A549 (cell line): Measurements from ENCODE around the gene GARIN3. TPM values are rescaled to one million over a fixed set of nuclear protein-coding genes. Genes with fewer than 3 reads are reported as not detected.

Experiments
- ATAC-seq, 2 experiments: fragments of 200-7000 bp in 1 of 2; fragments of >200 bp in 1 of 2; cut with Nextera tagmentation in 1 of 2; cut with Tn5 transposase in 1 of 2; 3 replicates each; pipeline versions ENCODE4 v1.8.0 to v1.9.1; 2018 to 2020; ENCODE audit warnings: mild to moderate bottlenecking in 1 of 2, moderate library complexity in 1 of 2
- CTCF ChIA-PET: fragments of 300-600 bp; sonication (Branson Sonifier 250); formaldehyde crosslinking; extraction: SDS; loops from one replicate; lab custom pipeline; 2021; ENCODE audit warnings: antibody characterized with exemption, inconsistent platforms; lab: Yijun Ruan, JAX
- POLR2A ChIA-PET: fragments of 350-600 bp; formaldehyde crosslinking; extraction: SDS; loops from one replicate; lab custom pipeline; 2021; ENCODE audit warnings: antibody characterized with exemption, inconsistent platforms; lab: Yijun Ruan, JAX
- DNase-seq, 2 experiments: peaks; one replicate each; pipeline versions ENCODE4 v3.0.0 to v3.0.0-alpha.2; 2011 to 2016; ENCODE audit warnings: low read depth in 1 of 2, low spot score in 1 of 2
- FAIRE-seq: peaks from 2 replicates; lab custom pipeline; 2011; peaks lifted over from hg19 to GRCh38; lab: Jason Lieb, UNC
- H3K27ac ChIP-seq, 2 experiments: fragments of >200 bp; sonication (Bioruptor Twin); formaldehyde crosslinking; 3 replicates each; pipeline ENCODE4 v1.5.1; 2016 to 2017
- H3K4me1 ChIP-seq: fragments of >200 bp; sonication (Bioruptor Twin); formaldehyde crosslinking; 3 replicates; pipeline ENCODE4 v1.6.1; 2016
- H3K4me2 ChIP-seq: fragments of >200 bp; sonication (Bioruptor Twin); formaldehyde crosslinking; 3 replicates; pipeline ENCODE4 v1.6.1; 2016
- H3K4me3 ChIP-seq: fragments of >200 bp; sonication (Bioruptor Twin); formaldehyde crosslinking; 3 replicates; pipeline ENCODE4 v1.5.1; 2016
- H3K9me3 ChIP-seq: fragments of >200 bp; sonication (Bioruptor Twin); formaldehyde crosslinking; 3 replicates; pipeline ENCODE4 v1.6.1; 2016
- BHLHE40 ChIP-seq: IDR thresholded peaks from 2 replicates; pipeline ENCODE4 v1.6.1; 2012; ENCODE audit warnings: low read depth, low read length, inconsistent platforms
- CBX8 ChIP-seq: fragments of 200-600 bp; sonication (generic); IDR thresholded peaks from 2 replicates; pipeline ENCODE4 v1.6.1; 2016
- CHD4 ChIP-seq: fragments of 200-600 bp; sonication (generic); IDR thresholded peaks from 2 replicates; pipeline ENCODE4 v1.6.1; 2016; ENCODE audit warnings: antibody characterized with exemption, mild to moderate bottlenecking, borderline replicate concordance
- CTCF ChIP-seq: fragments of >200 bp; sonication (Bioruptor Twin); formaldehyde crosslinking; IDR thresholded peaks from 3 replicates; pipeline ENCODE4 v1.5.1; 2016
- EHF ChIP-seq: fragments of 250-450 bp; sonication (Bioruptor Pico); IDR thresholded peaks from 2 replicates; pipeline ENCODE4 v1.5.0; 2020; ENCODE audit warnings: mild to moderate bottlenecking
- ESRRA ChIP-seq: fragments of 150-350 bp; IDR thresholded peaks from 2 replicates; pipeline ENCODE4 v1.6.1; 2014; ENCODE audit warnings: mild to moderate bottlenecking, low read length, borderline replicate concordance
- FOSB ChIP-seq: fragments of 250-450 bp; sonication (Bioruptor Pico); IDR thresholded peaks from 2 replicates; pipeline ENCODE4 v1.5.0; 2020; ENCODE audit warnings: mild to moderate bottlenecking, moderate library complexity
- GATA3 ChIP-seq: IDR thresholded peaks from 2 replicates; pipeline ENCODE4 v1.6.1; 2012; ENCODE audit warnings: borderline replicate concordance
- MAFK ChIP-seq: fragments of 450-650 bp; IDR thresholded peaks from 2 replicates; pipeline ENCODE4 v1.6.1; 2014; ENCODE audit not compliant: partially characterized antibody
- MYC ChIP-seq: IDR thresholded peaks from 2 replicates; pipeline ENCODE4 v1.6.1; 2012; ENCODE audit warnings: mild to moderate bottlenecking, inconsistent platforms, low read length, improper control_type of control experiment, borderline replicate concordance
- PBX3 ChIP-seq: IDR thresholded peaks from 2 replicates; pipeline ENCODE4 v1.6.1; 2012
- REST ChIP-seq: fragments of 200-600 bp; sonication (generic); IDR thresholded peaks from 2 replicates; pipeline ENCODE4 v1.6.1; 2016; ENCODE audit warnings: antibody characterized with exemption, mild to moderate bottlenecking, moderate library complexity
- RNF2 ChIP-seq: fragments of 200-600 bp; sonication (generic); IDR thresholded peaks from 2 replicates; pipeline ENCODE4 v1.6.1; 2016; ENCODE audit warnings: low read depth, mild to moderate bottlenecking, antibody characterized with exemption, moderate library complexity, borderline replicate concordance
- WGBS: methylation state at CpG from one replicate; pipeline ENCODE4 v1.1.6; 2017; ENCODE audit errors: missing lambda C conversion rate; 5-methylcytosine and 5-hydroxymethylcytosine counted together
- polyA plus RNA-seq, 4 experiments: library from polyadenylated mRNA; depleted of rRNA in 3 of 4; stranded (reverse); fragments of >200 nt; fragmentation: RNase III in 1 of 4; extraction: RNeasy Plus Mini Kit Qiagen cat#74134 plus additional on column Dnase treatment in 1 of 4; gene quantifications; 2 replicates in 3 of 4; 3 replicates in 1 of 4; pipeline ENCODE4 v1.2.3, GENCODE V29; 2011 to 2017

Gene GARIN3
- polyA plus RNA-seq, 2 of the 4 experiments (the other 2 are of a cell fraction): not detected

- H3K4me2 ChIP-seq: no peak overlapping the region
- no peaks in the 10 kb centered on the region for H3K4me1 ChIP-seq
- H3K9me3 ChIP-seq: peaks cover 2% of the 10 kb centered on the region; the same call in 1 of the 3 replicates
- ATAC-seq (no peak), FAIRE-seq (no peak), DNase-seq (no peak)
- peak; percentile 56 for TF ChIP-seq MAFK
- no peak for TF ChIP-seq REST
- ChIA-PET CTCF (no interaction called here), POLR2A (no interaction called here)
- no peak overlapping the region for H3K4me3 ChIP-seq
- H3K27ac ChIP-seq: no peak overlapping the region
Observed at GRCh38 chr5:157196045-157196444, 30.0 kb upstream of the GARIN3 start.

- ATAC-seq (no peak), FAIRE-seq (peak; percentile 7), DNase-seq (no peak)
- Histone ChIP-seq H3K4me1 (no peaks in the 10 kb centered on the region), H3K4me3 (no peak overlapping the region), H3K9me3 (peaks cover 2% of the 10 kb centered on the region; the same call in 1 of the 3 replicates), H3K27ac (no peak overlapping the region), H3K4me2 (no peak overlapping the region)
- ChIA-PET CTCF (interaction anchor here (1.1 kb wide), 1 partner anchor 46 kb away, joined by 3 read pairs; no protein-coding TSS in a partner anchor), POLR2A (no interaction called here)
- TF ChIP-seq EHF (CRISPR knock-in tag): no peak
- TF ChIP-seq FOSB: no peak
- TF ChIP-seq RNF2: no peak
- TF ChIP-seq CTCF: no peak
- no peak for TF ChIP-seq CHD4
- 45% methylated on average over 10 of the region's 10 CpGs for WGBS
Observed at GRCh38 chr5:157193699-157194424, 27.8 kb upstream of the GARIN3 start.

- ChIA-PET CTCF (interaction anchor here (1.5 to 1.6 kb wide), 2 partner anchors 10 to 41 kb away, joined by 4 to 5 read pairs; no protein-coding TSS in a partner anchor), POLR2A (no interaction called here)
- no peak for ATAC-seq
- Histone ChIP-seq H3K4me1 (no peaks in the 10 kb centered on the region), H3K9me3 (peaks cover 6% of the 10 kb centered on the region; the same call in 2 of the 3 replicates), H3K4me2 (no peak overlapping the region), H3K4me3 (no peak overlapping the region), H3K27ac (no peak overlapping the region)
- no peak for TF ChIP-seq CTCF
- TF ChIP-seq GATA3: no peak
- TF ChIP-seq BHLHE40: no peak
- no peak for TF ChIP-seq ESRRA
- no peak for TF ChIP-seq CBX8
- no peak for TF ChIP-seq FOSB
- TF ChIP-seq MYC: no peak
- no peak for TF ChIP-seq PBX3
- TF ChIP-seq RNF2: no peak
- no peak for DNase-seq
- no peak for FAIRE-seq
- WGBS: 59% methylated on average over 7 of the region's 7 CpGs
Observed at GRCh38 chr5:157189223-157189622, 23.2 kb upstream of the GARIN3 start.
